Measurements from ENCODE around the gene FGFBP2. TPM values are rescaled to one million over a fixed set of nuclear protein-coding genes. Genes with fewer than 3 reads are reported as not detected.

Gene FGFBP2
- total RNA-seq, 1 donor from 2014 or later, result not detected

DNA sequence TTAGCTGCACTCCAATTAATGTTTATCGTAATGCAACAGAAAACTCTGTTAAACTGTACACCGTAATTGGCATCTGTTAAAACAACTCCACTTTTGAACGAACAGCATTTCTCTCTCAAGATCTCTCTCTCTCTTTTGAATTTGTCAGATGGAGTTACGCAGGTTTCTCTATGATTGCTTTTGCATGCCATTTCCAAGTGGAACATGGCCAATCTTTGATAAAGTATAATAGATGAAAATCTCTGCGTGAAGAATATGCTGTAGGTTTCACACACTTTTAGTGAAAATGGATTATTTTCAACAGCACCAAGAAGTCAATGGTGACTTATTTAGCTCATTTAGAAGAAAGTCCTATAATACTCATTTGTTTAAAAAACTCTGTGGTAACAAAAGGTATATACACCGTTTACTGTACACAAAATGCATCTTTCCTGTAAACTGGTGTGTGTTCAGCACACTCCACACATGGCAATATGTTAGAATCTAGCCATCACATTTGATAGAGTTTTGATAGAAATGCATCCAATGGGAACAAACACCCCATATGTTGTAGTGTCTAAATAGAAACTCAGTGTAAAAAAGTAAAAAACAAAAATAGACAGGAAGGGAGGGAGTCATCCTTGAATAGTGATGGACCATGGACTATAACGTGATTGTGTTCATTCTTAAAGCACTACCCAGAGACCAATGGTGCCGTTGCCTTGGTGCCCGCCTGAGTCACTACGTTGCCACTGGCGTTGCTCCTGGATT is 5.8 kb upstream of the FGFBP2 start:
- H3K4me1 Mint-ChIP-seq (ENCODE audit: unreplicated experiment), result no peaks in the 10 kb centered on the region
- no peak overlapping the region for H3K27ac Mint-ChIP-seq (ENCODE audit: unreplicated experiment)
- no peak for DNase-seq (ENCODE audit: extremely low spot score, unreplicated experiment)
- peaks cover 6% of the 10 kb centered on the region for H3K9me3 Mint-ChIP-seq (ENCODE audit: unreplicated experiment)
- TF ChIP-seq, protein P1, sequence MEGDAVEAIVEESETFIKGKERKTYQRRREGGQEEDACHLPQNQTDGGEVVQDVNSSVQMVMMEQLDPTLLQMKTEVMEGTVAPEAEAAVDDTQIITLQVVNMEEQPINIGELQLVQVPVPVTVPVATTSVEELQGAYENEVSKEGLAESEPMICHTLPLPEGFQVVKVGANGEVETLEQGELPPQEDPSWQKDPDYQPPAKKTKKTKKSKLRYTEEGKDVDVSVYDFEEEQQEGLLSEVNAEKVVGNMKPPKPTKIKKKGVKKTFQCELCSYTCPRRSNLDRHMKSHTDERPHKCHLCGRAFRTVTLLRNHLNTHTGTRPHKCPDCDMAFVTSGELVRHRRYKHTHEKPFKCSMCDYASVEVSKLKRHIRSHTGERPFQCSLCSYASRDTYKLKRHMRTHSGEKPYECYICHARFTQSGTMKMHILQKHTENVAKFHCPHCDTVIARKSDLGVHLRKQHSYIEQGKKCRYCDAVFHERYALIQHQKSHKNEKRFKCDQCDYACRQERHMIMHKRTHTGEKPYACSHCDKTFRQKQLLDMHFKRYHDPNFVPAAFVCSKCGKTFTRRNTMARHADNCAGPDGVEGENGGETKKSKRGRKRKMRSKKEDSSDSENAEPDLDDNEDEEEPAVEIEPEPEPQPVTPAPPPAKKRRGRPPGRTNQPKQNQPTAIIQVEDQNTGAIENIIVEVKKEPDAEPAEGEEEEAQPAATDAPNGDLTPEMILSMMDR (IDR thresholded peaks at IDR 0.05), result no peak
- H3K27me3 Mint-ChIP-seq (ENCODE audit: unreplicated experiment), result peaks cover 22% of the 10 kb centered on the region
- no peak overlapping the region for H3K4me3 Mint-ChIP-seq (ENCODE audit: unreplicated experiment)
- H3K36me3 Mint-ChIP-seq (ENCODE audit: unreplicated experiment), result no peaks in the 10 kb centered on the region

DNA sequence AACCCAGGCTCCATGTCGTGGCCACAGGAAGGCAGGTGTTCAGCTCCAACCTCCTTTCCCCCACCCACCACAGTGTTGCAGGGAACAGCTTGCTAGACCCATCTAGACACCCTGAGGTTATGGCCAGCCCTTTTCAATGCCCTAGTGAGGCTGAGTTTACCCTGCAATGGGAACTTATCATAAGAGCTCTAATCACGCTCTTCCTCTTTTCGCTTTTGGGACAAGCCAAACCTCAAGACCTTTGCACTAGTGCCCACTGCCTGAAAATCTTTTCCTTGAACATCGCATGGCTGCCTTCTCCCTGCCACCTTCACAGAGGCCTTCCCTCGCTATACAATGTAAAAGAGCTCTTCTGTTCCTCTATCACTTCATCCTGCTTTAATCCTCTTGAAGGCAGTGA is 2.4 kb upstream of the FGFBP2 start:
- Mint-ChIP-seq H3K27ac (ENCODE audit: unreplicated experiment) (no peak overlapping the region), H3K36me3 (ENCODE audit: unreplicated experiment) (no peaks in the 10 kb centered on the region)
- no peak for DNase-seq (ENCODE audit: extremely low spot score, unreplicated experiment)

DNA sequence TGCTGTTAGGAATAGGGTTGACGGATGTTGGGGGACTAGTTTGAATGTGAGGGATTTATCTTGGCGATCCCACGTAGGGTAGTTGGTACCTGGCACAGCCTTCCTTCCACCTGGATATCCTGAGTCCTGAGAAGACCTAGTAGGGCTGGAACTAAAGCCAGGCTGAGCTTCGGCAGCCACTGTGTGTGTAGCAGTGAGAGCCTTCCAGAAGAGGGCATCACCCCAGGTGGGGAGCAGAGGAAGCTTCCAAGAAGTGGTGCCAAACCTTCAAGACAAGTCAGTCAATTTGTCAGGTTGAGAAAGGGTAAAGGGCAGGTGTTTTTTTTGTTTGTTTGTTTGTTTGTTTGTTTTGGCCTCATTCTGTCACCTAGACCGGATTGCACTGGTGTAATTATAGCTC is 1.2 kb upstream of the FGFBP2 start:
- peaks cover 23% of the 10 kb centered on the region for H3K27me3 Mint-ChIP-seq (ENCODE audit: unreplicated experiment)
- TF ChIP-seq, protein P1 (IDR thresholded peaks at IDR 0.05), result no peak
- no peaks in the 10 kb centered on the region for H3K36me3 Mint-ChIP-seq (ENCODE audit: unreplicated experiment)
- H3K27ac Mint-ChIP-seq (ENCODE audit: unreplicated experiment), result no peak overlapping the region
- H3K4me3 Mint-ChIP-seq (ENCODE audit: unreplicated experiment), result no peak overlapping the region
- peaks cover 8% of the 10 kb centered on the region for H3K4me1 Mint-ChIP-seq (ENCODE audit: unreplicated experiment)
- no peak for DNase-seq (ENCODE audit: extremely low spot score, unreplicated experiment)
- H3K9me3 Mint-ChIP-seq (ENCODE audit: unreplicated experiment), result peaks cover 6% of the 10 kb centered on the region

More for the DNA sequence above, 2.4 kb upstream of the FGFBP2 start:
- Mint-ChIP-seq H3K9me3 (ENCODE audit: unreplicated experiment) (peaks cover 6% of the 10 kb centered on the region), H3K4me1 (ENCODE audit: unreplicated experiment) (peaks cover 8% of the 10 kb centered on the region), H3K27me3 (ENCODE audit: unreplicated experiment) (peaks cover 20% of the 10 kb centered on the region), H3K4me3 (ENCODE audit: unreplicated experiment) (no peak overlapping the region)
- TF ChIP-seq, protein P1 (IDR thresholded peaks at IDR 0.05), result no peak

DNA sequence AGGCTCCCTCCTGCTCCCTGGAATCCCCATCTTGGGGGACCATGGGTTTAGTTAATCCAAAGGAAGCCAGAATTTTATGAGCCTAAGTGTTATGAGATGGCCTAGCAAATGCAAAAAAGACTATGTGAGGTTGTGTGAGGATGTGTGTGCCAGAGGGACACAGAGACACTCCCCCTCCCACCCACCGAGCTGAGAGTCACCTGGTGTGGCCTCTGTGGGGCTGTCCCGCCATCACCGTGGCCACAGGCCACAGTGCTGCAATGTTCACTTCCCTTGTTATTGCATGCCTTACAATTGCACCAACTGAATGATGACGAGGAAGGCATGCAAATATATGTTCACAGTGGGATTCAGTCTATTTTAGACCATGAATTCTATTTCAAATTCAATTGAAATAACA is 601 bp upstream of the FGFBP2 start:
- Mint-ChIP-seq H3K36me3 (ENCODE audit: unreplicated experiment) (no peaks in the 10 kb centered on the region), H3K4me3 (ENCODE audit: unreplicated experiment) (no peak overlapping the region), H3K9me3 (ENCODE audit: unreplicated experiment) (peaks cover 6% of the 10 kb centered on the region), H3K27me3 (ENCODE audit: unreplicated experiment) (peaks cover 23% of the 10 kb centered on the region), H3K27ac (ENCODE audit: unreplicated experiment) (no peak overlapping the region), H3K4me1 (ENCODE audit: unreplicated experiment) (peaks cover 8% of the 10 kb centered on the region)
- DNase-seq (ENCODE audit: extremely low spot score, unreplicated experiment), result no peak
- TF ChIP-seq, protein P1 (IDR thresholded peaks at IDR 0.05), result no peak

DNA sequence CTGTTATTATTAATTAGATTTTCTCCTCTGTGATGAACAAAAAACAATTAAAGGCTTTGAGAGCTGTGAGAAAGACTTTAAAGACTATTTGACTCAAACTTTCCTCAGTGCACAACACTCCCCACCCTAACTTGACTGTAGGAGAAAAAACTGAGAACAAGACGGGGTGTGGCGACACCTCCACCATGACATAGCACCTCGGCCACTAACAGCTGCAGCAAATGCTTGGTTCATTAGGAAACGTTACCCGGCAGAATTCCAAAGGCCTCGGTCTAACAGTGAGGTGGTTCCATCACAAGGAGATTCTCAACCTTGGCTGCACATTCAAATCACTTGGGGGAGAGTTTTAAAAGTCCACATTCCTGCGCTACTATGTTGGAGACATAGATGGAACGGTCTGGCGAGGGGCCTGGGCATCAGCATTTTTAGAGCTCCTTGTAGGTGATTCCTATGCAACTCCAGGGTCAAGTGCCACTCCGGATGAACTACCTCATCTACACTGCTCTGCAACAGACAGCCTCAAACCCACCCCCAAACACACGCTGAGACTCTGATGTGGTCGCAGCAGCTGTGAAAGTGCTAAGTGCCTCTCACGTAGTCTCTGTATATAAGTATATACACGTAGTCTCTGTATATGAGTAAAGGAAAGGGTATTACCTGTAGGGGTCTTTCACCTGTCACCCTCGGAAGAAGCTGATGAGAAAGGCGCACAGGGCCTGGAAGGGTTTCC is 1.0 kb downstream of the FGFBP2 start:
- H3K4me1 Mint-ChIP-seq (ENCODE audit: unreplicated experiment), result peaks cover 8% of the 10 kb centered on the region
- no peak overlapping the region for H3K27ac Mint-ChIP-seq (ENCODE audit: unreplicated experiment)
- no peak overlapping the region for H3K4me3 Mint-ChIP-seq (ENCODE audit: unreplicated experiment)
- H3K27me3 Mint-ChIP-seq (ENCODE audit: unreplicated experiment), result peaks cover 12% of the 10 kb centered on the region
- no peaks in the 10 kb centered on the region for H3K36me3 Mint-ChIP-seq (ENCODE audit: unreplicated experiment)
- peaks cover 6% of the 10 kb centered on the region for H3K9me3 Mint-ChIP-seq (ENCODE audit: unreplicated experiment)
- TF ChIP-seq, protein P1 (IDR thresholded peaks at IDR 0.05), result no peak
- DNase-seq (ENCODE audit: extremely low spot score, unreplicated experiment), result no peak

Data from osteocyte (in vitro differentiated cells).